SU-DHL-6 (cell line): Measurements from ENCODE around the gene LDLRAD3.

Experiments used
- EZH2phosphoT487 ChIP-seq: fragments of 200-600 bp; sonication (generic), shearing (Covaris generic); conservative IDR thresholded peaks from 2 replicates; pipeline ENCODE4 v1.6.1; 2018; ENCODE audit warnings: mild to moderate bottlenecking, antibody characterized with exemption, low read length, moderate library complexity, mixed read lengths
- TF ChIP-seq, protein P1 (sequence below): fragments of 200-600 bp; sonication (generic); IDR thresholded peaks from one replicate; pipeline ENCODE4 v1.5.1; 2017; ENCODE audit warnings: antibody characterized with exemption, mild to moderate bottlenecking, low read length, moderate library complexity; ENCODE audit not compliant: insufficient read depth, poor library complexity, severe bottlenecking

DNA sequence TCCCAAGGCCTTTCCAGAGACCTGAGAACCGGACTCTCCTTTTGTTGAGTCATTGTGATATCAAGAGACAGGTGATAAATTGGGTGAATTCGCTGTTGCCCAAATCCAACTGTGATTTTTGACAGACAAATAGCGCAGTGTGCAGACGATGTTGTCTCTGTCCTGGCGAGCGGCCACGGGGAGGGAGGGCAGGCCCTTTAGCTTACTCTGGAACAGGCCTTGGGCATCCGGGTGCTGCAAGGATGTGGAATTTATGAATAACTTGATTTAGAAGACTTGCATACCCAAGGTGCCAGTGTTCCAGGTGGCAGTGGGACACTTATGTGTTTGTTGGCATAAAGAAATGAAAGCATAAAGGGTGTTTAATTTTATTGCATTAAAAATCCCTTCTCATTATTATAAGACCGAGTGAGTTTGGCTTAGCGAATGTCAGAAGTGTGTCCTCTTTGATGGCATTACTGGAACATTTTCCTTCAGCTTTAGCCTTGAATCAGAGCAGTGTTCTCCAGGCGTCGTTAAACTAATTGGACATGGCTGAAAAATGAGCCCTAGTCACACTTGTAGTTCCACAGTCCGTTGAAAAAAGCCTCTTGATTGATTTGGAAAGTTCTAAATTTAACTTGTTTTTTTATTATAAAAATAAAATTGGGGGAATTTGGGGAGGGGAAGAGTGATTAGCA is 9.4 kb downstream of the LDLRAD3 start:
- TF ChIP-seq, protein P1, sequence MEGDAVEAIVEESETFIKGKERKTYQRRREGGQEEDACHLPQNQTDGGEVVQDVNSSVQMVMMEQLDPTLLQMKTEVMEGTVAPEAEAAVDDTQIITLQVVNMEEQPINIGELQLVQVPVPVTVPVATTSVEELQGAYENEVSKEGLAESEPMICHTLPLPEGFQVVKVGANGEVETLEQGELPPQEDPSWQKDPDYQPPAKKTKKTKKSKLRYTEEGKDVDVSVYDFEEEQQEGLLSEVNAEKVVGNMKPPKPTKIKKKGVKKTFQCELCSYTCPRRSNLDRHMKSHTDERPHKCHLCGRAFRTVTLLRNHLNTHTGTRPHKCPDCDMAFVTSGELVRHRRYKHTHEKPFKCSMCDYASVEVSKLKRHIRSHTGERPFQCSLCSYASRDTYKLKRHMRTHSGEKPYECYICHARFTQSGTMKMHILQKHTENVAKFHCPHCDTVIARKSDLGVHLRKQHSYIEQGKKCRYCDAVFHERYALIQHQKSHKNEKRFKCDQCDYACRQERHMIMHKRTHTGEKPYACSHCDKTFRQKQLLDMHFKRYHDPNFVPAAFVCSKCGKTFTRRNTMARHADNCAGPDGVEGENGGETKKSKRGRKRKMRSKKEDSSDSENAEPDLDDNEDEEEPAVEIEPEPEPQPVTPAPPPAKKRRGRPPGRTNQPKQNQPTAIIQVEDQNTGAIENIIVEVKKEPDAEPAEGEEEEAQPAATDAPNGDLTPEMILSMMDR: no peak
- no peak for TF ChIP-seq EZH2phosphoT487
